ENCODE measurements around the gene EZH2.

GRCh38 chr7:148894591-148894990 lies 10.5 kb upstream of the EZH2 start:
- TF ChIP-seq CTCF (IDR thresholded peaks at IDR 0.05 in 4 of 5, conservative IDR thresholded peaks at IDR 0.05 in 1 of 5) (no peak), POLR2A (IDR thresholded peaks at IDR 0.05) (no peak)
